Measurements from ENCODE around the gene SH2D6.
"Not testable (repeated sequence)": the region's sequence is repeated elsewhere in the genome, so short reads cannot be mapped to it uniquely, and the experiment has no call there.

Gene SH2D6

DNA sequence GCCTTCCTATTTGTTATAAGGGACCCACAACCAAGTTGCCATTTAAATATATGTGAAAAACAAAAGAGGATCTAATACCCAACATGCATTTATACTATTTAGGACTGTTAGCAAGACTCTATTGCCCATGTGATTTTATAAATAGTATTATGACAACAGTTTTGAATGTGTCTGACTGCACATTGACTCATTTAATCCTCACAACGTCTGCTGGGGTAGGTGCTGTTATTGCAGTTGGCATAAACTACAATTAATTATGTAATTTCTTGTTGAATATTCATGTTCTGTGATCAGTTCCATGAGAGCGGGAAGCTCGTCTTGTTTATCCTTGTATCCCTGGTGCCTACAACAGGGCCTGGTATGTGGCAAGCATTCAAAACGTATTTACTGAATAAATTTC is 53.7 kb downstream of the SH2D6 start:
- no peak for DNase-seq

DNA sequence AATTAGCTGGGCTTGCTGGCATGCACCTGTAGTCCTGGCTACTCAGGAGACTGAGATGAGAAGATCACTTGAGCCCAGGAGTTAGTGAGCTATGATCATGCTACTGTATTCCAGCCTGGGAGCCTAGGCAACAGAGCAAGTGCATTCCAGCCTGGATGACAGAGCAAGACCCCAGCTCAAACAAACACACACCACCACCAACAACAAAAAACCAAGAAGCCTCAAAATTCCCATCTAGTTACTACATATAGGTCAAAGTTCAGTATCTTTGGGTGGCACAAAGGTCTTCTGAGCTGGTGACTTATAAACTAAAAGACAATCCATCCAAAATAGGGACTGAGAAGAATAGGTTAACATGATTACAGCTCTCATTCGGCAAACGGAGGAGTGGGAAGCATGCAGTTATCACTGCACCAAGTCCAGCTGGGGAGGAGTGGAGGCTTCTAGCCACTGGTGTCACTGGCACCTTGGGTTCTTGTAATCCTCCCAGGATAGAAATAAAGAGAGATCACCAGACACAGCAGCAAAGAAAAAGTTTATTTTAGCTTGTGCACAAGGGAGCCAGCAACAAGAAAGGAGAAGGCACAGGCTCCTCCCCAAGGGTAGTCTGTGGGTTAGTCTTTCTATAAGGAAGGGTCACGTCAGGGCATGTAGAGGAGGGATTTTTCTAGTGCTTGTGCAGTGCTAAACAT is 57.4 kb downstream of the SH2D6 start:
- no peak for DNase-seq

DNA sequence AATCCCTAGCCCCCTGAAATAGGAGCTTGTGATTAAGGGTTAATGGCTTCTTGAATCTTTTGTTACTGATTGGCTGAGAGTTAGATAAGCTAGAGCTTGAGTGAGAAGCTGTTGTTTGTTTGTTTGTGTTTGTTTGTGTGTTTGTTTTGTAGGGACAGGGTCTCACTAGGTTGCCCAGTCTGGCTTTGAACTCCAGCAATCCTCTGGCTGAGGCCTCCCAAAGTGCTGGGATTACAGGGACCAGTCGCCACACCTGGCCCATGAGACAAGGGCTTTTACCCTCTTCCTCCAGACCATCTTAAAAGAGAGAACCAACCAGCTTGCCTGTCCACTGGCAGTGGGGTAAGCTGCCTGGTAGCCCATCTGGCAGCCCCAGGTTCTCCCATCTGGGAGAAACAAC is 58.1 kb downstream of the SH2D6 start:
- no peak for DNase-seq

DNA sequence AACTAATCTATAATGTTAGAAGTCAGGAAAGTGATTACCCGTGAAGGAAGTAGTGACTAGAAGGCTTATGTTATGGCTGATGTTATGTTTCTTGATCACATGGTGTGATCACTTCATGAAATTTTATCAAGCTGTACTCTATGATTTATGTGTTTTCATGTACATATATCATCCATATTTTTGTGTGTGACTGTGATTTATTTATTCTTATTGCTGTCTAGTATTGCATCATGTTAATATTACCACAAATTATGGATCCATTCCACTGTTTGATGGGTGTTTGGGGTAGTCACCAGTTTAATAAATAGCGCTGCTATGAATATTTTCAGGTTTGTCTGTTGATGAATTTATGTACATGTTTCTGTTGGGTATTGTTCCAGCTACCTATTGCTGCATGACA is 59.4 kb downstream of the SH2D6 start:
- DNase-seq = no peak

DNA sequence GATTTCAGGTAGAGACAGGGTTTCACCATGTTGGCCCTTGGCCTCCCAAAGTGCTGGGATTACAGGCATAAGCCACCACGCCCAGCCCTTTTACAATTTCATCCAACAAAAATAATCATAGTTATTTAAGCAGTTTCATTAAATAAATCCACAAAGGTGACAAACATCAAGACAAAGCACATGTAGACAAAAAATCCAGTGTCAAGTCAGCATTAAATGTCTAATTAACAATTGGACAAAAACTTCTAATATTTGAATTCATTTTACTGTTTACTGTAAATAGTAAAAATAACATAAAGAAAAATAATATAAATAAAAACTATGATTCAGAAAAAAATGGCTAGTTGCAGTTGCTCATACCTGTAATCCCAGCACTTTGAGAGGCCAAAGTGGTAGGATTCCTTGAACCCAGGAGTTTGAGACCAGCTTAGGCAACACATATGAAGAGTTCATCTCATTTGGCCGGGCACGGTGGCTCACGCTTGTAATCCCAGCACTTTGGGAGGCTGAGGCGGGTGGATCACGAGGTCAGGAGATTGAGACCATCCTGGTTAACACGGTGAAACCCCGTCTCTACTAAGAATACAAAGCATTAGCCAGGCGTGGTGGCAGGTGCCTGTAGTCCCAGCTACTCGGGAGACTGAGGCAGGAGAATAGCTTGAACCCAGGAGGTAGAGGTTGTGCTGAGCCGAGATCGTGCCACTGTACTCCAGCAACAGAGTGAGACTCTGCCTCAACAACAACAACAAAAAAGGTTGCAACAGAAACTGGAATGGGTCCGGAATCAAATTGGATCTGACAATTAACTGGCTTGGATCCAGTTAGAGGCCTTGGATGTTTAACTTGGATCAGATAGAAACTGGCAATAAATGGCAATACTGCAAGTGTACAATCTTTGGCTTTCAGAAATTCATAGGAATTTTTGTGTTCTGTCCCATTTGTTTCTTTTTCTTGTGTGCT is 63.6 kb downstream of the SH2D6 start:
- no peak for DNase-seq

DNA sequence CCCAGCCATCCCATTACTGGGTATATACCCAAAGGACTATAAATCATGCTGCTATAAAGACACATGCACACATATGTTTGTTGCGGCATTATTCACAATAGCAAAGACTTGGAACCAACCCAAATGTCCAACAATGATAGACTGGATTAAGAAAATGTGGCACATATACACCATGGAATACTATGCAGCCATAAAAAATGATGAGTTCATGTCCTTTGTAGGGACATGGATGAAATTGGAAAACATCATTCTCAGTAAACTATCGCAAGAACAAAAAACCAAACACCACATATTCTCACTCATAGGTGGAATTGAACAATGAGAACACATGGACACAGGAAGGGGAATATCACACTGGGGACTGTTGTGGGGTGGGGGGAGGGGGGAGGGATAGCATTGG is 66.1 kb downstream of the SH2D6 start:
- DNase-seq = not testable (repeated sequence)

DNA sequence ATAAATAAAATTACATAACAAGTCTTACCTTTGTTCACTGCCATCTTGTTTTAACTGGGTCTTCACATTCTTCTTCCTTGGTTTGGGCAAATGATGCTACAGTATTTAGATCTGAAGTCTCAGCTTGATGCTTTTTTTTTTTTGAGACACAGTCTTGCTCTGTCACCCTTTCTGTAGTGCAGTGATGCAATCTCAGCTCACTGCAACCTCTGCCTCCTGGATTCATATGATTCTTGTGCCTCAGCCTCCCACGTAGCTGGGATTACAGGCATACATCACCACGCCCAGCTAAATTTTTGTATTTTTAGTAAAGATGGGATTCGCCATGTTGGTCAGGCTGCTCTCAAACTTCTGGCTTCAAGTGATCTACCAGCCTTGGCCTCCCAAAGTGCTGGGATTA is 67.3 kb downstream of the SH2D6 start:
- DNase-seq = no peak
